HG03469 (cell line): ENCODE data around the gene TK1.

Experiments used
- ATAC-seq: cut with Tn5 transposase; IDR thresholded peaks from one replicate; pipeline ENCODE4 v1.9.1; 2021; ENCODE audit warnings: mild to moderate bottlenecking, moderate library complexity, moderate number of reproducible peaks; ENCODE audit not compliant: unreplicated experiment

TK1 gene

GRCh38 chr17:78135858-78136500, 50.9 kb downstream of the TK1 start:
- no peak for ATAC-seq

DNA sequence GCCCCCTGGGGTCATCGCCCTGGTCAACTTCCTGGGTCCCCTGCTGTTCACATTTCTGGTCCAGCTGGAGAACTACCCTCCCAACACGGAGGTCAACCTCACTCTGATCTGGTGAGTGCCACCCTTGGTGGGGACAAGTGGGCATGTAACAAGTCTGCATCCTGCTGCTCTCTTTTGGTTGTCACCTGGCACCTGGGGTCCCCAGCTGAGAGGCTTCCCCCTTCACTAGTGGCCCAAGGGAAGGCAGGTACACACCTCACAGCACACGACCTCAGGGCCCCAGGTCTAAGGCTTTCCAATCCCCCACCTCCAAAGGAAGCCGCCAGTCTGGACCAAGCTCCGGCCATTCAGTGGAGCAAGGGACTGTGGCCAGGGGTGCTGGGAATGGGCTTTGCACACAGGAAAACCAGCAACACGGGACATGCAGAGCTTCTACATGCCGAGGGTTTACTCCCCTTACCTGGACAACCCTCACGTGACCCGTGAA, 51.9 kb downstream of the TK1 start:
- no peak for ATAC-seq

GRCh38 chr17:78133971-78134898, 52.6 kb downstream of the TK1 start:
- ATAC-seq, result no peak

DNA sequence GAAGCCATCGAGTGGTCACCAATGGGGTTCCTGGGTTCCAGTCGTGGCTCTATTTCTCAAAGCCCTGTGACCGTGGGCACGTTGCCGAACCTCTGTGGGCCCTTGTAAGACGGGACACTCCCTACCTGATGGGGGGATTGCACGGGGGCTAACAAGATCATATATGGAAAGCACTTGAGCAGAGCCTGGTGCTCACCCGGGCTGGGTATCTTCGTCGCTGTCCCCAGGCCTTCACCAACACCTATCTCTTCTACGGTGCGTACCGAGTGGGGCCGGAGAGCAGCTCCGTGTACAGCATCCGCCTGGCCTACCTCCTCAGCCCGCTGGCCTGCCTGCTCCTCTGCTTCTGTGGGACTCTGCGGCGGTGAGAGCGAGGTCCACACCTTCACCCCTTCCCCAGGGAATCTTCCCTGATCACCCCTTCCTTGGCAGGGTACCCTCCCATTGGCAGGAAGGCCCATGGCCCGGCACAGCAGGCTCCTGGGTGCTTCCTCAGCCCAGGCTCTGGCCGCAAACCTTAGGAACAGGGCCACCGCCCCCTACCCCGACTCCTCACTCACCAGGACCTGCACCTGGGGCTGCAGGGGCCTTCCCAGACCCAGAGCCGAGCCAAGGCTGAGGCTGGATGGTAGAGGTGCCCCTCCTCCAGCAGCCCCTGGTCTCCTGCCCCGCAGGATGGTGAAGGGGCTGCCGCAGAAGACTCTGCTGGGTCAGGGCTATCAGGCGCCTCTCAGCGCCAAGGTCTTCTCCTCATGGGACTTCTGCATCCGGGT, 53.5 kb downstream of the TK1 start:
- ATAC-seq, result no peak

DNA sequence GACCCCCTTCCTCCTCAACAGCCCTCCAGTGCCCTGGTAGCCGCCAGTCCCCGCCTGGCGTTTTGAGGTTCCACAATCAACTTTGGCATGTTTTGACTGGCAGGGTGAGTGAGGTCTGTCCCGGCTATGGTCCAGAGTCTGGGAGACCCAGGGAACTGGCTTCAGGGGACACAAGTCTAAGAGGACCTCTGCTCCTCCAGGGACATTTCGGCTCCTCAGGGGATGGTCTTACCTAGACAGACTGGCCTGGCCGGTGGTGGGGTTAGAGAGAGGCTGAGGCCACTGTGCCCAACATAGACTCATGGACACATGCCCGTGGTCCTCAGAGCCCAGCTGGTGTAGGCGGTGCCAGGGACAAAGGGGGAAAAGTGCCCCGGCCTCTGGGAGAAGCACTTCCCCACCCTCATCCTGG, 54.1 kb downstream of the TK1 start:
- no peak for ATAC-seq

DNA sequence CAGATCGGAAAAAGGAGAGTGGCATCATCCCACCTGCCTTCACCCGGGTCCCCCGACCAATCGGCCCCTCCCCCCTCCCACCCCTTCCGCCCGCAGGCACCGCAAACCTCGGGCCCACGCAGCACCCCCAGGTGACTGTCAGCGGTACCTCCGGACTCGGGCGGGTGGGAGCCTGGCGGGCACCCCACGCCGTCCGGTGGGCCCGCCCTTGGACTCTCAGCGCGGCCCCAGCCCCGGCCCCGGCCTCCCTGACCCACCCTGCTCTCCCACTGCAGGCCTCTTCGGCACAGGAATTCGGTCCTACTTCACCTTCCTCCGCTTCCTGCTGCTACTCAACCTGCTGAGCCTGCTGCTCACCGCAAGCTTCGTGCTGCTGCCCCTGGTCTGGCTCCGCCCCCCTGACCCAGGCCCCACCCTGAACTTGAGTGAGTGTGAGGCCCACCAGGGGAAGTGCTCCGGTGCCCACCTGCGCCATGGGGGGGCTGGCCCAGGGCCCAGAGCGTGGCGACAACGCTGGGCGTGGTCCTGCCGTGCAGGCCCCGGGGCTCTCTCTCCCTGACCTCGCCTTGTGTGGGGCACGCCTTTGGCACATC, 54.7 kb downstream of the TK1 start:
- ATAC-seq, result no peak

- no peak for ATAC-seq
Measured at GRCh38 chr17:78131172-78132083, 55.4 kb downstream of the TK1 start.

GRCh38 chr17:78130437-78131101, 56.3 kb downstream of the TK1 start, which contains the start of gene TMC8:
Gene TMC8, plus strand, starts transcription at chr17:78130771. Its CDS starts 818 bp downstream, at chr17:78131589.
- ATAC-seq, result no peak

GRCh38 chr17:78130090-78130436, 56.8 kb downstream of the TK1 start:
- no peak for ATAC-seq

DNA sequence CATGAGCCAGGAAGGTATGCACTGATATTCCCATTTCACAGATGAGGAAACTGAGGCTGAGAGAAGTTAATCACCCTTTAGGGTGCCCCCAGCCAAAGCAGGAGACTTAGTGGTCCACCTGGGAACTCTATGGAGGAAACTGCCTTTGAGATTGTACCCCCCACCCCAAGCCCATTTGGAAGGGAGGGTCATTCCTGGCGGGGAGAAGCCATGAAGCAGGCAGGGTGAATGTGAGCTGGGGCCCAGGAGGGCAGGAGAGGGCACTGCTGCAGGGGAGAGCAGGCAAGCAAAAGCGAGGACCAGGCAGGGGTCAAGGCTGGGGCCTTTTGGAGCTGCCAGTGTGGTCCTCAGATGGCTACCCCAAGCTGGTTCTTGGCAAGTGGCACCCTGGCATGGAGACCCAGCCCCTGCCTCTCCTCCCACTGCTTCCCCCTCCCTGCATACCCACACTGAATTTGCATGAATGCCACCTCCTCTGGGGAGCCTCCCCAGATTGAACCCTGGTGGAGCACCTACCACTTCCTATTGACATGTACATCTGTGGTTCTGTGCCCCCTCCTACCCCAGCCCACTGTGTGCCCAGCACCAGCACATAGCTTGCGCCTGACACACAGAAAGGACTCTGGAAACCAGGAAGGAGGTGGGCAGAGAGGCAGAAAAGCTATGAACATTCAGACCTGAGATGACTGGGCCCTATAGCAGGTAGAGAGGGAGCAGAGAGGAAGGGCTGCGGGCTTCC, 57.3 kb downstream of the TK1 start:
- no peak for ATAC-seq

DNA sequence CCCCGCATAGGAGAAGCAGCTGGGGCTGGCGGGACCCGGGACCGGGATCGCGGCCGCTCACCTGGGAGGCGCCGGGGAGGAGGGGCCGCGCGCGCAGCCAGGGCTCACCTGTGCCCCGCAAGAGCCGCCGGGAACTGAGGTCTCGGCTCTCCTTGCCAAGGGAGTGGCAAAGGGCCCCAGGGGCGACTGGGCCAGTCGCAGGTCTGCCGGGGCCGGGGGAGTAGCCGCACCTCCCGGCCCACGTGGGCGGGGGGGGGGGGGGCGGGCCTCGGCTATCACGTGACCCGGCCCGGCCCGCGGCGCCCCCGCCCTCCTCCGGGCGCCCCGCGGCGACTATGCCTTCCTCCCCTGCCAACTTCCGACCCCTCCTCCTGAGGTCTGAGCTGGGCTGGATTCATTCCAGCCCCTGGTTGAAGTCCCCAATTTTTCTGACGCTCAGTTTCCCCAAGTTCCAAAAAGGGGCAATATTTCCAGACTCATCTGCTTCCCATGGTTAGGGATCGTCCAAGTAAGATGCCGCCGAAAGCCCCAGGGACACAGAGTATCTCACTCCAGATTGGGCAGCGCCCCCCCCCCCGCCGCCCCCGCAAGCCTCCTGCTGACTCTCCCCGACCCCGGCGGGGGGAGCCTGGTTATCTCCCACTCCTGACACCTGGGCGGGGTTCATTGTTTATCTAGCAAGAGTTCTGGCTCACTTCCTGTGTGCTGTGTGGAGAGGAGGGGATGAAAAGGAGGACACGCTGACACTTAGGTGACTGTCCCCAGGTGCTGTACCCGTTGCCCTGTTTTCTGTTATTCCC, 58.1 kb downstream of the TK1 start, which contains the start of gene TMC6:
Gene TMC6 (minus strand): TSS at position 205 of the 800 bp plus-strand sequence. CDS start 1,923 bp downstream, outside the sequence.
- no peak for ATAC-seq

- no peak for ATAC-seq
Measured at GRCh38 chr17:78127888-78128550, 58.8 kb downstream of the TK1 start.

DNA sequence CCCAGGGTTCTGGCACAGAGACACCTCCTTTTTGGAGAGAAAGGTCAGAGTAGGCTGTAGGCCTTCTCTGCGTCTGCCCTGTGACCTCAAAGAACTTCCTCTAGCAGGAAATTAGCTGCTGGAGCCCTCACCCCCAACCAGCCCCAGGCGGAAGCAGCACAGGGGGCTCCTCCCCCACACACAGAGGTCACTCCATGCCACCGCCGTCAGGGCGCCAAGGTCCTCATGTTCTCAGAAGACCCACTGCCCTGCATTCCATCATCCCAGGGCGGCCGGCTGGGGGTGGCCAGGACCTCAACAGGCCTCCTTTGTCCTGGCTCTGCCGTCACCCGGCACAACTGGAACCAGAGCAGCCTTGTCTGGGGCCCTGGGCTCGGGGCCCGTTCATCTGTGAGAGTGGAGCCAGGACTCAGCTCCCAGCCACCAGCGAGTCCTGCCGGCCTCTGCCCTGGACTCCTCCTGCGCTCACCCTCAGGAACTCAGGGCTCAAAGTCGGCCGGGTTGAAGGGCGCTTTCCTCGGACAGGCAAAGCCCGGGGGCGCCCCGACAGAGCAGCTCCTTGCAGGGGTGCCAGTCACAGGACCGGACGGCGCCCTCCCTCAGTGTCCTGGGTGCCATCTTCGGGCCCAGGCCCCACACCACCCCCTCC, 59.5 kb downstream of the TK1 start:
- ATAC-seq, result no peak

DNA sequence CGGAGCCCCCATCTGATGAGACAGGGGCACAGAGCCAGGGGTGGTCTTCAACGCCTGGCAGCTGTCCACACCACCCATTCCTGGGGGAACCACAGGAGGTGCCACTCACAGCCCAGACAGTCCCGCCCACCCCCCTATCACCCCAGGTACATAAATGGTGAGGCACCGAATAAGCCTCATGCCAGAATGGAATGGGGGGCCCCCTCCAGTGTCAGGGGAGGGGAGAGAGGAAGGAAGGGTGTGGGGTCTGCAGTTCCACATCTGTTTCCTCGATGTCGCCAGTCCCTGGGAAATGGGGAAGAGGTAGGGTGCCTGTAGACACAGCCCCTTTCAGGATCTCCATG, 60.0 kb downstream of the TK1 start:
- no peak for ATAC-seq

DNA sequence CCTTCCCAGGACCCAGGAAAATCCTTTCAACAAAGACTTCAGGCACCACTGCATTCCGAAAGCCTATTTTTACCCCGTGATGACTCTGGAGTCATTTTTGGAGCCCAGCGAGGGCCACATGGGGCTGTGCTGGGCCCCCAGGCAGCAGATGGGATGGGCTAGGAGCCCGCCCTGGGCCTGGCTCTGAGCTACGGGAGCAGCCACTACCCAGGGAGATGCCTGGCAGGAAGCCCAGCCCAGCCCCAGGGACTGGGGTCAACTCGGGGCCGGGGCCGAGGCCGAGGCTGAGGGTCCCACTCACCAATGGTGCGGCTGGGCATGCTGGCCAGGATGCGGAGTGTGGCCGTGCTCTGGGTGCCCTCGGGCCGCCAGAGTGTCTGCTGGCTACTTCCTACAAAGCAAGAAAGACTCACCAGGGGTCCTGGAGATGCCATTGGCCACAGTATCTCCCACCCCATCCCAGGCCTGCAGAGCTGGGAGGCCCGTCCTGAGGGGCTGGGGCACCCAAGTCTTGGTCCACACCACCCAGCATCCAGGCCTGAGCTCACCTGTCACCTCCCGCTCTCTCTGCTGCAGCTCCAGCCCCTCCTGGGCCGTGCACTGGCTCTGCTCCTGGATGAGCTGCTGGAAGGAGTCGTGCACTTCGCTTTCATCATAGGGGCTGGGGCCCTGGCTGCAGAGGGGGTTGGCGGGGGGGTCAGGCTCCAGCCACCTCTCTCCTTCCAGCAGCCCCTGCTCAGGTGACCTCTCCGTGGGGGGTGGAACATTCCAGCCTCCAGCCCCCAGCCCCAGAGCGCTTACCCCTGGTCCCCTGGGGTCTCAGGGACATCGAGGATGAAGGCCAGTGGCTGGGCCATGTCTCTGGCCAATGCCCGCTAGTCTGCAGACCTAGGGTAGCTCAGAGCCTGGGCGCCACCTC, 60.6 kb downstream of the TK1 start:
- ATAC-seq, result no peak
